HepG2 (cell line): ENCODE measurements around the gene DGAT2L6. TPM values are rescaled to one million over a fixed set of nuclear protein-coding genes. Genes with fewer than 3 reads are reported as not detected.
A peak's percentile ranks its signal among the peaks of the same experiment; 100 is the strongest.

Source experiments
- BCL6 ChIP-seq: IDR thresholded peaks from 2 replicates; pipeline ENCODE4 v1.6.1; 2016; ENCODE audit warnings: missing genetic modification reagents, missing compliant biosample characterization
- CREM ChIP-seq, 2 experiments: sonication (generic) in 1 of 2; formaldehyde crosslinking in 1 of 2; IDR thresholded peaks; 2 replicates each; pipeline versions ENCODE4 v1.4.0 to v1.6.1; 2016 to 2020; ENCODE audit warnings: antibody characterized with exemption in 1 of 2, mild to moderate bottlenecking in 1 of 2, missing genetic modification reagents in 1 of 2
- EP300 ChIP-seq, 3 experiments: sonication (generic) in 1 of 3; formaldehyde crosslinking in 1 of 3; IDR thresholded peaks; 2 replicates each; pipeline versions ENCODE4 v1.5.1 to v1.6.1; 2011 to 2020; ENCODE audit warnings: low read depth in 2 of 3, low read length in 2 of 3, borderline replicate concordance in 1 of 3, improper control_type of control experiment in 1 of 3, mild to moderate bottlenecking in 1 of 3, missing genetic modification reagents in 1 of 3, moderate library complexity in 1 of 3
- FOXM1 ChIP-seq: sonication (generic); formaldehyde crosslinking; IDR thresholded peaks from 2 replicates; pipeline ENCODE4 v1.5.0; 2020; ENCODE audit warnings: missing genetic modification reagents
- HCFC1 ChIP-seq: fragments of 150-350 bp; IDR thresholded peaks from 2 replicates; pipeline ENCODE4 v1.6.1; 2014; ENCODE audit warnings: low read depth, low read length
- HNF4A ChIP-seq: sonication (generic); formaldehyde crosslinking; IDR thresholded peaks from 2 replicates; pipeline ENCODE4 v1.4.0; 2020; ENCODE audit warnings: missing genetic modification reagents
- LCORL ChIP-seq, 2 experiments: fragments of 450-650 bp in 1 of 2; sonication (generic) in 1 of 2; formaldehyde crosslinking in 1 of 2; IDR thresholded peaks; 2 replicates each; pipeline versions ENCODE4 v1.5.0 to v1.6.1; 2017 to 2020; ENCODE audit warnings: antibody characterized with exemption in 1 of 2, missing genetic modification reagents in 1 of 2
- ONECUT2 ChIP-seq: sonication (generic); formaldehyde crosslinking; IDR thresholded peaks from 2 replicates; pipeline ENCODE4 v1.4.0; 2020; ENCODE audit warnings: missing genetic modification reagents
- PAF1 ChIP-seq: IDR thresholded peaks from 2 replicates; pipeline ENCODE4 v1.6.1; 2016; ENCODE audit warnings: missing genetic modification reagents, missing compliant biosample characterization
- POLR2G ChIP-seq: fragments of 200-400 bp; formaldehyde crosslinking; IDR thresholded peaks from 2 replicates; pipeline ENCODE4 v1.6.1; 2018; ENCODE audit warnings: mild to moderate bottlenecking, low read depth, low read length, moderate library complexity
- RARA ChIP-seq: IDR thresholded peaks from 2 replicates; pipeline ENCODE4 v1.6.1; 2016; ENCODE audit warnings: missing genetic modification reagents, missing compliant biosample characterization
- ZNF775 ChIP-seq: sonication (generic); formaldehyde crosslinking; IDR thresholded peaks from 2 replicates; pipeline ENCODE4 v1.4.0; 2020; ENCODE audit warnings: missing genetic modification reagents, mild to moderate bottlenecking, moderate library complexity, borderline replicate concordance
- polyA plus RNA-seq, 8 experiments: library from polyadenylated mRNA; depleted of rRNA in 3 of 8; stranded (reverse) in 7 of 8; unstranded in 1 of 8; fragments of >200 nt; fragmentation: Illumina TruSeq in 4 of 8; extraction: Trizol in 4 of 8; gene quantifications; 2 replicates each; pipeline versions ENCODE4 v1.2.1 to v1.2.3, GENCODE V29; 2011 to 2016; ENCODE audit warnings: low read depth in 4 of 8, missing spikeins in 1 of 8, mixed read lengths in 1 of 8; ENCODE audit not compliant: insufficient read depth in 1 of 8
- small RNA-seq, 3 experiments: library from RNA; depleted of rRNA; stranded (forward); fragments of <200 nt; gene quantifications; one replicate each; pipeline ENCODE3, GENCODE V24; 2012; ENCODE audit warnings: low read depth in 2 of 3, low replicate concordance in 1 of 3; ENCODE audit not compliant: insufficient read length in 3 of 3, insufficient read depth in 2 of 3
- total RNA-seq, 5 experiments: library from RNA; depleted of rRNA; stranded (reverse); fragments of >200 nt; fragmentation: Illumina TruSeq; extraction: Trizol; gene quantifications; 2 replicates each; pipeline ENCODE4 v1.2.3, GENCODE V29; 2016; ENCODE audit warnings: low read depth in 1 of 5
- TF ChIP-seq, protein P1 (sequence below): sonication (generic); formaldehyde crosslinking; IDR thresholded peaks from 2 replicates; pipeline ENCODE4 v1.9.0; 2021; ENCODE audit warnings: mild to moderate bottlenecking, missing genetic modification reagents

DGAT2L6 gene
- total and polyA plus RNA-seq, 2 of the 13 experiments (the other 11 are each of a cell fraction or from before 2014, with no cell fraction given) = not detected

DNA sequence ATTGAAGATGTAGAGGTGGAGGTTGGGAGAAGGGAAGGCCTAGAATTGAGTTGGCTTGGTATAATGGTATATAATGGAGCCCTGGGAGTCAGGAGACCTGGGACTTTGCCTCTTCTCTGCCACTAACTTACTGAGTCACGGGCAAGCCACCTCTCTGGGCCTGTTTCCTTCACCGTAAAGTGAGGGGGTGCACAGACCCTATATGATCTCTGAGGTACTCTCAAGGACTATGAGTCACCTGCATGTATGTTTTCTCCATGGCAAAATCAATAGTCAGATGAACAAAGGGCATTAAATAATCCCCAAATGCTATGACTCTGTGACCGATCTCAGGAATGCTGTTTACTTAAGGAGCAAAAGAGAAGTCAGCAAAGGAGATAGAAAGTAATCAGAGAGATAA is 77.6 kb downstream of the DGAT2L6 start (continued):
- TF ChIP-seq HNF4A (CRISPR knock-in tag) = 0 out of 2 replicates have a peak, but pooled peaks have one; percentile 11
- TF ChIP-seq LCORL (IDR thresholded peaks at IDR 0.05) = 0 out of 2 replicates have a peak, but pooled peaks have one; percentile 14
- TF ChIP-seq LCORL (CRISPR knock-in tag; IDR thresholded peaks at IDR 0.05) = no peak
- peak in 1 of 2 experiments; percentile 74; a peak in 2 of 4 replicates for TF ChIP-seq EP300 (IDR thresholded peaks at IDR 0.05; ENCODE audit: low read depth in 2 of 2, low read length in 2 of 2)
- TF ChIP-seq EP300 (CRISPR knock-in tag; IDR thresholded peaks at IDR 0.05; ENCODE audit: borderline replicate concordance) = no peak
- peak; percentile 45 for TF ChIP-seq RARA (CRISPR knock-in tag)
- no peak for TF ChIP-seq ZNF775 (CRISPR knock-in tag)
- TF ChIP-seq POLR2G = no peak
- peak; percentile 27; the same call in 1 of the 2 replicates for TF ChIP-seq CREM (IDR thresholded peaks at IDR 0.05)
- TF ChIP-seq CREM (CRISPR knock-in tag; IDR thresholded peaks at IDR 0.05) = no peak
- no peak for TF ChIP-seq FOXM1 (CRISPR knock-in tag)
- TF ChIP-seq ONECUT2 (CRISPR knock-in tag) = peak; percentile 61; the same call in 1 of the 2 replicates
- TF ChIP-seq HCFC1 = no peak
- TF ChIP-seq PAF1 (CRISPR knock-in tag) = no peak
- no peak for TF ChIP-seq BCL6 (CRISPR knock-in tag)
- TF ChIP-seq, protein P1, sequence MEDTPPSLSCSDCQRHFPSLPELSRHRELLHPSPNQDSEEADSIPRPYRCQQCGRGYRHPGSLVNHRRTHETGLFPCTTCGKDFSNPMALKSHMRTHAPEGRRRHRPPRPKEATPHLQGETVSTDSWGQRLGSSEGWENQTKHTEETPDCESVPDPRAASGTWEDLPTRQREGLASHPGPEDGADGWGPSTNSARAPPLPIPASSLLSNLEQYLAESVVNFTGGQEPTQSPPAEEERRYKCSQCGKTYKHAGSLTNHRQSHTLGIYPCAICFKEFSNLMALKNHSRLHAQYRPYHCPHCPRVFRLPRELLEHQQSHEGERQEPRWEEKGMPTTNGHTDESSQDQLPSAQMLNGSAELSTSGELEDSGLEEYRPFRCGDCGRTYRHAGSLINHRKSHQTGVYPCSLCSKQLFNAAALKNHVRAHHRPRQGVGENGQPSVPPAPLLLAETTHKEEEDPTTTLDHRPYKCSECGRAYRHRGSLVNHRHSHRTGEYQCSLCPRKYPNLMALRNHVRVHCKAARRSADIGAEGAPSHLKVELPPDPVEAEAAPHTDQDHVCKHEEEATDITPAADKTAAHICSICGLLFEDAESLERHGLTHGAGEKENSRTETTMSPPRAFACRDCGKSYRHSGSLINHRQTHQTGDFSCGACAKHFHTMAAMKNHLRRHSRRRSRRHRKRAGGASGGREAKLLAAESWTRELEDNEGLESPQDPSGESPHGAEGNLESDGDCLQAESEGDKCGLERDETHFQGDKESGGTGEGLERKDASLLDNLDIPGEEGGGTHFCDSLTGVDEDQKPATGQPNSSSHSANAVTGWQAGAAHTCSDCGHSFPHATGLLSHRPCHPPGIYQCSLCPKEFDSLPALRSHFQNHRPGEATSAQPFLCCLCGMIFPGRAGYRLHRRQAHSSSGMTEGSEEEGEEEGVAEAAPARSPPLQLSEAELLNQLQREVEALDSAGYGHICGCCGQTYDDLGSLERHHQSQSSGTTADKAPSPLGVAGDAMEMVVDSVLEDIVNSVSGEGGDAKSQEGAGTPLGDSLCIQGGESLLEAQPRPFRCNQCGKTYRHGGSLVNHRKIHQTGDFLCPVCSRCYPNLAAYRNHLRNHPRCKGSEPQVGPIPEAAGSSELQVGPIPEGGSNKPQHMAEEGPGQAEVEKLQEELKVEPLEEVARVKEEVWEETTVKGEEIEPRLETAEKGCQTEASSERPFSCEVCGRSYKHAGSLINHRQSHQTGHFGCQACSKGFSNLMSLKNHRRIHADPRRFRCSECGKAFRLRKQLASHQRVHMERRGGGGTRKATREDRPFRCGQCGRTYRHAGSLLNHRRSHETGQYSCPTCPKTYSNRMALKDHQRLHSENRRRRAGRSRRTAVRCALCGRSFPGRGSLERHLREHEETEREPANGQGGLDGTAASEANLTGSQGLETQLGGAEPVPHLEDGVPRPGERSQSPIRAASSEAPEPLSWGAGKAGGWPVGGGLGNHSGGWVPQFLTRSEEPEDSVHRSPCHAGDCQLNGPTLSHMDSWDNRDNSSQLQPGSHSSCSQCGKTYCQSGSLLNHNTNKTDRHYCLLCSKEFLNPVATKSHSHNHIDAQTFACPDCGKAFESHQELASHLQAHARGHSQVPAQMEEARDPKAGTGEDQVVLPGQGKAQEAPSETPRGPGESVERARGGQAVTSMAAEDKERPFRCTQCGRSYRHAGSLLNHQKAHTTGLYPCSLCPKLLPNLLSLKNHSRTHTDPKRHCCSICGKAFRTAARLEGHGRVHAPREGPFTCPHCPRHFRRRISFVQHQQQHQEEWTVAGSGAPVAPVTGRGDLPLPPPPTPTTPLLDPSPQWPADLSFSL (CRISPR knock-in tag) = no peak

Small RNAs within 50 kb of the gene (small RNA-seq; reads per million reads assigned to genes)
- gene RNA5SP507 = 0 reads per million in 3 experiments

Other genes with a start within 250 kb of the DGAT2L6 start
- gene AWAT2, start 127.5 kb upstream of the DGAT2L6 start, total RNA-seq (2016; rRNA removed; fragmentation: Illumina TruSeq; extraction: Trizol) = not detected in 2 replicates
- gene AWAT2, start 127.5 kb upstream of the DGAT2L6 start, polyA plus RNA-seq (2011; rRNA removed) = not detected in 2 replicates
- gene OTUD6A, start 115.0 kb upstream of the DGAT2L6 start, total RNA-seq (2016; rRNA removed; fragmentation: Illumina TruSeq; extraction: Trizol) = not detected in 2 replicates
- not detected in 2 replicates for gene OTUD6A, start 115.0 kb upstream of the DGAT2L6 start, polyA plus RNA-seq (2011; rRNA removed)
- gene IGBP1, start 44.0 kb upstream of the DGAT2L6 start, total RNA-seq (2016; rRNA removed; fragmentation: Illumina TruSeq; extraction: Trizol) = 59.3 and 79.4 TPM in 2 replicates
- 81.2 and 103 TPM in 2 replicates for gene IGBP1, start 44.0 kb upstream of the DGAT2L6 start, polyA plus RNA-seq (2011; rRNA removed)
- not detected in 2 replicates for gene AWAT1, start 57.2 kb downstream of the DGAT2L6 start, total RNA-seq (2016; rRNA removed; fragmentation: Illumina TruSeq; extraction: Trizol)
- gene AWAT1, start 57.2 kb downstream of the DGAT2L6 start, polyA plus RNA-seq (2011; rRNA removed) = not detected in 2 replicates
- gene P2RY4, start 82.7 kb downstream of the DGAT2L6 start, total RNA-seq (2016; rRNA removed; fragmentation: Illumina TruSeq; extraction: Trizol) = 0.07 TPM in 1 of 2 replicates, not detected in the other
- gene P2RY4, start 82.7 kb downstream of the DGAT2L6 start, polyA plus RNA-seq (2011; rRNA removed) = 0.49 and 0.67 TPM in 2 replicates
- gene ARR3, start 90.9 kb downstream of the DGAT2L6 start, total RNA-seq (2016; rRNA removed; fragmentation: Illumina TruSeq; extraction: Trizol) = not detected in 2 replicates
- not detected in 2 replicates for gene ARR3, start 90.9 kb downstream of the DGAT2L6 start, polyA plus RNA-seq (2011; rRNA removed)
- gene RAB41, start 104.7 kb downstream of the DGAT2L6 start, total RNA-seq (2016; rRNA removed; fragmentation: Illumina TruSeq; extraction: Trizol) = not detected in 2 replicates
- gene RAB41, start 104.7 kb downstream of the DGAT2L6 start, polyA plus RNA-seq (2011; rRNA removed) = not detected in 2 replicates
- gene PDZD11, start 112.4 kb downstream of the DGAT2L6 start, total RNA-seq (2016; rRNA removed; fragmentation: Illumina TruSeq; extraction: Trizol) = 29.1 and 42.0 TPM in 2 replicates
- 42.9 and 47.0 TPM in 2 replicates for gene PDZD11, start 112.4 kb downstream of the DGAT2L6 start, polyA plus RNA-seq (2011; rRNA removed)
- gene KIF4A, start 112.6 kb downstream of the DGAT2L6 start, total RNA-seq (2016; rRNA removed; fragmentation: Illumina TruSeq; extraction: Trizol) = 28.2 and 42.2 TPM in 2 replicates
- 5.6 and 9.4 TPM in 2 replicates for gene KIF4A, start 112.6 kb downstream of the DGAT2L6 start, polyA plus RNA-seq (2011; rRNA removed)
- gene GDPD2, start 245.8 kb downstream of the DGAT2L6 start, total RNA-seq (2016; rRNA removed; fragmentation: Illumina TruSeq; extraction: Trizol) = 0.04 TPM in 1 of 2 replicates, not detected in the other
- 0.08 TPM in 1 of 2 replicates, not detected in the other for gene GDPD2, start 245.8 kb downstream of the DGAT2L6 start, polyA plus RNA-seq (2011; rRNA removed)